Activated naive CD4-positive, alpha-beta T cell treated with Interleukin-2 at 50 U/mL for 16 hours (primary cell): Measurements from ENCODE around the gene KRTAP9-8.
"Not testable (repeated sequence)": the region's sequence is repeated elsewhere in the genome, so short reads cannot be mapped to it uniquely, and the experiment has no call there.

Experiments
- DNase-seq: peaks from one replicate; pipeline ENCODE4 v3.0.0-alpha.2; 2020

KRTAP9-8 gene, protein sequence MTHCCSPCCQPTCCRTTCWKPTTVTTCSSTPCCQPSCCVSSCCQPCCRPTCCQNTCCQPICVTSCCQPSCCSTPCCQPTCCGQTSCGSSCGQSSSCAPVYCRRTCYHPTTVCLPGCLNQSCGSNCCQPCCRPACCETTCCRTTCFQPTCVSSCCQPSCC

DNA sequence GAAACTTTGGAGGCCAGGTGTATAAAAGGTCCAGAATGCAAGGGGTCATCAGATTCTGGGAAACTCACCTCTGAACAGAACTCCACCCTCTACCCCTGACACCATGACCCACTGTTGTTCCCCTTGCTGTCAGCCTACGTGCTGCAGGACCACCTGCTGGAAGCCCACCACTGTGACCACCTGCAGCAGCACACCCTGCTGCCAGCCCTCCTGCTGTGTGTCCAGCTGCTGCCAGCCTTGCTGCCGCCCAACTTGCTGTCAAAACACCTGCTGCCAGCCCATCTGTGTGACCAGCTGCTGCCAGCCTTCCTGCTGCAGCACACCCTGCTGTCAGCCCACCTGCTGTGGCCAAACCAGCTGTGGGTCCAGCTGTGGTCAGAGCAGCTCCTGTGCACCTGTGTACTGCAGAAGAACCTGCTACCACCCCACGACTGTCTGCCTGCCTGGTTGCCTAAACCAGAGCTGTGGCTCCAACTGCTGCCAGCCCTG lies at the start of gene KRTAP9-8:
KRTAP9-8 (plus strand) TSS at position 51 of the 489 bp plus-strand sequence; CDS start at position 104, 53 bp downstream.
- DNase-seq: not testable (repeated sequence)

DNA sequence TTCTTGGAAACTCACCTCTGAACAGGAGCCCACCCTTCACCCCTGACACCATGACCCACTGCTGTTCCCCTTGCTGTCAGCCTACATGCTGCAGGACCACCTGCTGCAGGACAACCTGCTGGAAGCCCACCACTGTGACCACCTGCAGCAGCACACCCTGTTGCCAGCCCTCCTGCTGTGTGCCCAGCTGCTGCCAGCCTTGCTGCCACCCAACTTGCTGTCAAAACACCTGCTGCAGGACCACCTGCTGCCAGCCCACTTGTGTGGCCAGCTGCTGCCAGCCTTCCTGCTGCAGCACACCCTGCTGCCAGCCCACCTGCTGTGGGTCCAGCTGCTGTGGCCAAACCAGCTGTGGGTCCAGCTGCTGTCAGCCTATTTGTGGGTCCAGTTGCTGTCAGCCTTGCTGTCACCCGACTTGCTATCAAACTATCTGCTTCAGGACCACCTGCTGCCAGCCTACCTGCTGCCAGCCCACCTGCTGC lies 47.9 kb upstream of the KRTAP9-8 start, which contains the start of gene KRTAP9-1:
KRTAP9-1 (plus strand) TSS at position 51 of the 482 bp plus-strand sequence; CDS start at position 51, 0 bp downstream.
- DNase-seq: not testable (repeated sequence)

GRCh38 chr17:41190328-41190727 lies 47.5 kb upstream of the KRTAP9-8 start:
- no peak for DNase-seq

GRCh38 chr17:41196068-41196467 lies 41.7 kb upstream of the KRTAP9-8 start:
- no peak for DNase-seq

GRCh38 chr17:41199421-41200078 lies 38.2 kb upstream of the KRTAP9-8 start:
- no peak for DNase-seq

- DNase-seq: no peak
These were observed 25.8 kb upstream of the KRTAP9-8 start for GRCh38 chr17:41211845-41212466.

- DNase-seq: no peak
These were observed 25.2 kb upstream of the KRTAP9-8 start for GRCh38 chr17:41212524-41213169.

GRCh38 chr17:41215681-41216080 lies 22.1 kb upstream of the KRTAP9-8 start:
- DNase-seq: no peak

DNA sequence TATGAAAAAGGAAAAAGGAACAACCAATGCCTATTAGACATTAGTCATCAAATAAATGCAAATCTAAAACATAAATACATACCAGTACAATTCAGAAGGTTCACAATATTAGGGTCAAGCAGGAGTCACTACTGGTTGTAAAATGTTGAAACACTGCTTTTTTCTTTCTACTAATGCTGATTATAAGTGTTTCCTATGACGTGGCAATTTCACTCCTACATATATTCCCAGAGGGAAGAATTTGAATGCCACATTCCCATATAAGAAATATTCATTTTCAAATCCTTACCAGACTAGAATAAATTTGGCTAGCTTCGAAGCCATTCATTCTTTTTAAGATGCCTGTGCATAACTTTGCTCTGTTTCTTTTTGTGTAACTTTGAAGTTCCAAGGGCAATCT lies 14.0 kb upstream of the KRTAP9-8 start:
- no peak for DNase-seq

DNA sequence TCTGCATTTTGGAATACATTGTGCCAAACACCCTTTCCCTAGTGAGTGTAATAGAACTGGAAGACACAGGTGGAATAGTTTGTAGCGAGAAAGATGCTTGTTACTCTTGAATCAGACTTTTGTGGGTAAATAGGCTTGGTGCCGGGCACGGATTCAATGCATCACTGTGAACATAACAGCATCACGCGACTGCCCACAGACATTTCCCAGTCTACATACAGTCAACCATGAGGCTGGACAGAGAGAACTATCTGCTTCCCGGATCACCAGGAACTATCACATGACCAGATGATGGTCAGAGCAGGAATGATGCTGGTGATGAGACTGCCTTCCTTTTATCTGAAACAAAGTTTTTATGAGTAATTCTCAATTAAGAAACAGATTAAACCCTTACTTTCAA lies 11.7 kb upstream of the KRTAP9-8 start:
- no peak for DNase-seq

DNA sequence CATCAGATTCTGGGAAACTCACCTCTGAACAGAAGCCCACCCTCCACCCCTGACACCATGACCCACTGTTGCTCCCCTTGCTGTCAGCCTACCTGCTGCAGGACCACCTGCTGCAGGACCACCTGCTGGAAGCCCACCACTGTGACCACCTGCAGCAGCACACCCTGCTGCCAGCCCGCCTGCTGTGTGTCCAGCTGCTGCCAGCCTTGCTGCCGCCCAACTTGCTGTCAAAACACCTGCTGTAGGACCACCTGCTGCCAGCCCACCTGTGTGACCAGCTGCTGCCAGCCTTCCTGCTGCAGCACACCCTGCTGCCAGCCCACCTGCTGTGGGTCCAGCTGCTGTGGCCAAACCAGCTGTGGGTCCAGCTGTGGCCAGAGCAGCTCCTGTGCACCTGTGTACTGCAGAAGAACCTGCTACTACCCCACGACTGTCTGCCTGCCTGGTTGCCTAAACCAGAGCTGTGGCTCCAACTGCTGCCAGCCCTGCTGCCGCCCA lies 11.2 kb upstream of the KRTAP9-8 start, which contains the start of gene KRTAP9-2:
KRTAP9-2 (plus strand) TSS at position 51 of the 498 bp plus-strand sequence; CDS start at position 58, 7 bp downstream.
- not testable (repeated sequence) for DNase-seq

DNA sequence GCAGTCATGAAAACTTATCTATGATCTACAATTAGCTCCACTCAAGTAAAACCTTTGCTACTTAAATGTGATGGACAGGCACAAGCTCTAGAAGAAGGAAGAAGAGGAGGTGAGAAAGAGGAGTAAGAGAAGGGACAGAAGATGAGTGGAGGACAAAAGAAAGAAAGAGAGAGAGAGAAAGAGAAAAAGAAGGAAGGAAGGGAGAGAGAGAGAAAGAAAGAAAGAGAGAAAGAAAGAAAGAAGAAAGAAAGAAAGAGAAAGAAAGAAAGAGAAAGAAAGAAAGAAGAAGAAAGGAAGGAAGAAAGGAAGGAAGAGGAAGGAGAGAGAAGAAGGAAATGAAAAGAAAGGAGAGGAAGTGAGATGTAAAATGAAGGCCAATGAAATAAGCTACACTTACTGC lies 7.7 kb upstream of the KRTAP9-8 start:
- no peak for DNase-seq

GRCh38 chr17:41231731-41232130 lies 6.1 kb upstream of the KRTAP9-8 start:
- no peak for DNase-seq

DNA sequence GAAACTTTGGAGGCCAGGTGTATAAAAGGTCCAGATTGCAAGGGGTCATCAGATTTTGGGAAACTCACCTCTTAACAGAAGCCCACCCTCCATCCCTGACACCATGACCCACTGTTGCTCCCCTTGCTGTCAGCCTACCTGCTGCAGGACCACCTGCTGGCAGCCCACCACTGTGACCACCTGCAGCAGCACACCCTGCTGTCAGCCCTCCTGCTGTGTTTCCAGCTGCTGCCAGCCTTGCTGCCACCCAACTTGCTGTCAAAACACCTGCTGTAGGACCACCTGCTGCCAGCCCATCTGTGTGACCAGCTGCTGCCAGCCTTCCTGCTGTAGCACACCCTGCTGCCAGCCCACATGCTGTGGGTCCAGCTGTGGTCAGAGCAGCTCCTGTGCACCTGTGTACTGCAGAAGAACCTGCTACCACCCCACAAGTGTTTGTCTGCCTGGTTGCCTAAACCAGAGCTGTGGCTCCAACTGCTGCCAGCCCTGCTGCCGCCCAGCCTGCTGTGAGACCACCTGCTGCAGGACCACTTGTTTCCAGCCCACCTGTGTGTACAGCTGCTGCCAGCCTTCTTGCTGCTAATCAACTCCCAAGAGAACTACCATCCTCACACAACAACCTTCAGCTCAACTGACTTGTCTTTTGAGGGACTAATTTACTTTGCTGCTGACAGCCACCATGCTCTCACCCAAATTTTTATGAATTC lies 5.2 kb upstream of the KRTAP9-8 start, which contains the start of gene KRTAP9-3:
KRTAP9-3 (plus strand) TSS at position 51 of the 707 bp plus-strand sequence; CDS start at position 104, 53 bp downstream.
- not testable (repeated sequence) for DNase-seq

DNA sequence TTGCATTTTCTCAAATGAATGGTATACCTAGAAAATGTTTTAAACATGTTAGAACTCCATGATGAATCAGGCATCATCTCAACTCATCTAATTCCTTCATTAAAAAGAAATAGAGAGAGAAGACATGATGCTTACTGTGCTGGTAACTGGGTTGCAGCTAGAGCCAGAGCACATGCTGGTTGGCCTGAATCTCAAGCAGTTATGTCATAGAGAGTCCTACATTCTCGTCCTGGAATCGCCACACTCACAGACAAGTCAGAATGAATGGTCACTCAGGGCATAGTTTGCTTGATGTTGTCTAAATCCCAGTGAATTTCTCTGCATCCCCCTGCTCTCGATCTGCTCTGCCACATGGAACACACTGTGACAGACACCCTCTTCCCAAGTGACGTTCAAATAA lies 683 bp upstream of the KRTAP9-8 start:
- not testable (repeated sequence) for DNase-seq

DNA sequence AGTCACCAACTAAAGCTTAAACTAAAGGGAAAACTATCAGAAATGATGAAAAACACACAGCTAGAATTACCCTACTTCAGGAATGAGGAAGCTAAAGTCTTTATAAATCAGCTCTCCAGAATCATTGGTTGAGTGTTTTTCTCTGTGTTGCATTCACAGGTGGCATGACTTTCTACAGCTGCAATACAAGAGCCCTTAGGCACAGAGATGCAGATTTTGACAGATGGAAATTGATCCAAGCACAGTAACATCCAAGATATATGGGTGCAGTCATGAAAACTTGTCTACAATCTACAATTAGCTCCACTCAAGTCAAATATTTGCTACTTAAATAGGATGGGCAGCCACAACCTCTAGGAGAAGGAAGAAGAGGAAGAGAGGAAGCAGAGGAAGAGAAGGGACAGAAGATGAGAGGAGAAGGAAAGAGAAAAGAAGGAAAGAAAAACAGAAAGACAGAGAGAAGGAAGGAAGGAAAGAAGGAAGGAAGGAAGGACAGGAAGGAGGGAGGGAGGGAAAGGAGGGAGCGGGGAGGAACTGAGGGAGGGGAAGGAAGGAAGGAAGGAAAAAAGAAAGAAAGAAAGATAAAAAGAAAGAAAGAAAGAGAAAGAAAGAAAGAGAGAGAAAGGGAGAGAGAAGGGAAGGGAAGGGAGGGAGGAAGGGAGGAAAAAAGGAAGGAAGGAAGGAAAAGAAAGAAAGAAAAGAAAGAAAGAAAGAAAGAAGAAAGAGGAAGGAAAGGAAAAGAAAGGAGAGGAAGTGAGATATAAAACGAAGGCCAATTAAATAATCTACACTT lies 9.4 kb downstream of the KRTAP9-8 start:
- DNase-seq: not testable (repeated sequence)

GRCh38 chr17:41249637-41250240 lies 11.9 kb downstream of the KRTAP9-8 start, which contains the start of gene KRTAP9-4:
Gene KRTAP9-4, plus strand, starts transcription at chr17:41249687. Its CDS starts 34 bp downstream, at chr17:41249721.
- not testable (repeated sequence) for DNase-seq

DNA sequence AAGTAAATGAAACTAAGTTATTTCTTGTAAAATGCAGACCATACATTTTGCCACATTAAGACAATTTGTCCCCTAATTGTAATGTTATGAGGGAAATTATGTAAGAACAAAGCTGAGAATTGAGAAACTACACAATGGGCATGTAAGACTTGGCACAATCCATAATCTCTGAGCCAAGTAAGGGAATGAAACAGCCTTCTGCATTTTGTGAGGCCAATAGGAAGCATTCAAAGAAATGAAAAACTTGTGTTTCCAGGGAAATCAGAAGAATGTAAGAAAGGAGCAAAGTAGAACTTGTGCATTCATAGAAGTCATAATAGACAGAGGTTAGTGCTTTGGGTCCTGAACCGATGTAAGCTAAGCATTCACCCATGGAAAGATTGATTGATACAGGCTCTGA lies 13.5 kb downstream of the KRTAP9-8 start:
- no peak for DNase-seq

DNA sequence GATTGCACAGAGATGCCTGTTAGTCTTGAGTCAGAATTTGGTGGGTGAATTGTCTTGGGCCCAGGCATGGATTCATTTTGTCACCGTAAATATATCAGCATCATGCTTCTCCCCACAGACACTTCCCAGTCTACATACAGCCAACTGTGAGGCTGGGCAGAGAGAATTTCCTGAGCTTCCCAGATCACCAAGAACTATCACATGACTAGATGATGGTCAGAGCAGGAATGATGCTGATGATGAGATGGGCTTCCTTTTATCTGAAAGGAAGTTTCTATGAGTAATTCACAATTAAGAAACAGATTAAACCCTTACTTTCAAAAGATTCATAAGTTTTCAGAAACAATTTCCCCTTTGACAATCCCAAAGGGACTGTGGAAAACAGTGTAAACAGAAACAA lies 17.1 kb downstream of the KRTAP9-8 start:
- no peak for DNase-seq
